Activated naive CD8-positive, alpha-beta T cell treated with anti-CD3 and anti-CD28 coated beads for 36 hours (primary cell): ENCODE results near the gene EGFLAM. TPM values are rescaled to one million over a fixed set of nuclear protein-coding genes. Genes with fewer than 3 reads are reported as not detected.

ENCODE experiments used
- DNase-seq: peaks from one replicate; pipeline ENCODE4 v3.0.0; 2021
- H3K27ac Mint-ChIP-seq: one replicate; pipeline ENCODE4 v1.8.0; 2022; ENCODE audit warnings: mild to moderate bottlenecking, moderate library complexity, mixed read lengths
- H3K27me3 Mint-ChIP-seq: one replicate; pipeline ENCODE4 v1.8.0; 2022; ENCODE audit warnings: mild to moderate bottlenecking, mixed read lengths
- H3K36me3 Mint-ChIP-seq: one replicate; pipeline ENCODE4 v1.8.0; 2021; ENCODE audit warnings: mild to moderate bottlenecking, mixed read lengths
- H3K4me1 Mint-ChIP-seq: one replicate; pipeline ENCODE4 v1.8.0; 2021; ENCODE audit warnings: mixed read lengths
- H3K4me3 Mint-ChIP-seq: one replicate; pipeline ENCODE4 v1.8.0; 2022; ENCODE audit warnings: mild to moderate bottlenecking, moderate library complexity, mixed read lengths
- H3K9me3 Mint-ChIP-seq: one replicate; pipeline ENCODE4 v1.8.0; 2022; ENCODE audit warnings: mixed read lengths
- total RNA-seq, 2 experiments: library from RNA; stranded (reverse); gene quantifications; one replicate each; pipeline ENCODE4 v1.2.3, GENCODE V29; 2021

Gene EGFLAM
- total RNA-seq, 2 experiments from 2014 or later, result not detected

DNA sequence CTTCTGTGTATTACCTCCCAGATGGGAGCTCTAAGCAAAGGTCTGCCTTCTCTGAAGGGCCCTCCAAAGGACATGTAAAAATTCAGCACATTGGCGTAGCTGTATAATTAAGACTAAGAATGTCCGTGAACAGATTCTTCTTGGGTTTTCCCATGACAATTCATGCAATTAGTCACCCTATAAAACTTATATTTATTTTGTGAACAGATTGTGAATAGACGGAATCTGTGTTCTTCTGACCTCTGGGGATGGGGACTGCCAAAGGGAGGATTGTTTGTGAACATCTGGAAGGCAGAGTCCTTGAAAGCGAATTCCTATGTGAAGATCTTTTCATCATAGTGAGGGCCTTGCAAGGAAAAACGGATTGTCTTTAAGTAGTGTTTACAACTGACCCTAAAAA is 111.3 kb downstream of the EGFLAM start:
- peaks cover 11% of the 10 kb centered on the region for H3K4me1 Mint-ChIP-seq
- no peak overlapping the region for H3K27ac Mint-ChIP-seq
- peaks cover 4% of the 10 kb centered on the region for H3K27me3 Mint-ChIP-seq
- no peak for DNase-seq
- no peaks in the 10 kb centered on the region for H3K36me3 Mint-ChIP-seq
- H3K9me3 Mint-ChIP-seq, result no peaks in the 10 kb centered on the region
- H3K4me3 Mint-ChIP-seq, result no peak overlapping the region

DNA sequence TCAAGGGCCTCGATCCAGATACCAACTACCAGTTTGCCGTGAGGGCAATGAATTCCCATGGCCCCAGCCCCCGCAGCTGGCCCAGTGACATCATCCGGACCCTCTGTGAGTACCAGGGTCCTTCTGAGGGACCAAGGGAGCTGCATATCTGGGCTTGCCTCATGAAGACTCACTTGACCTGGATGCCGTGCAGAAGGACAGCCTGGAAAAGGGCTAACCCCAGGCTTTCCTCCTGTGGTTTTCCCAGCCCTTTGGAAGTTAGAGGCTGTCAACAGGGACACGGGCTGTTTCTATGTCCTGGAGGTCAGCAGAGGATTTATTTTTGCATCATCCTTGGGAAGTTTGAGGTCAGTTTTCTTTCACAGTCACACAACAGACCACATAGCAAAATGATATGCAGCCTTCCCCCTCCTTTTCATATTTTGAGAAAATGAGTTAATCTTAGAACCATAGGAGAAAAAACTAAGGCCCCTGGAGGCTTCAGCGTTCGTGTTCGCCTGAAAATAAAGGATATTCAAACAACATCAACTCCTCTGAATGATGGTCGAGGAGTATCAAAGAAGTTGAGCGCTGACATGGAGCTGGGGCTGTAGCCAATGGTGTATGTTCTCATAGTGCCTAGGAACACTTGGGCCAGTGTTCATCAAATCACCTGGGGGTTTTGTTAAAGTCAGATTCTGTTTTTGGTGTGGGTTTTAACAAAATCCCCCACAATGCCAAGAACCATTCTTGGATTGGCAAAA is 112.2 kb downstream of the EGFLAM start:
- no peak for DNase-seq
- peaks cover 4% of the 10 kb centered on the region for H3K27me3 Mint-ChIP-seq
- no peak overlapping the region for H3K27ac Mint-ChIP-seq
- no peak overlapping the region for H3K4me3 Mint-ChIP-seq
- H3K9me3 Mint-ChIP-seq, result no peaks in the 10 kb centered on the region
- H3K4me1 Mint-ChIP-seq, result peaks cover 11% of the 10 kb centered on the region
- H3K36me3 Mint-ChIP-seq, result no peaks in the 10 kb centered on the region

DNA sequence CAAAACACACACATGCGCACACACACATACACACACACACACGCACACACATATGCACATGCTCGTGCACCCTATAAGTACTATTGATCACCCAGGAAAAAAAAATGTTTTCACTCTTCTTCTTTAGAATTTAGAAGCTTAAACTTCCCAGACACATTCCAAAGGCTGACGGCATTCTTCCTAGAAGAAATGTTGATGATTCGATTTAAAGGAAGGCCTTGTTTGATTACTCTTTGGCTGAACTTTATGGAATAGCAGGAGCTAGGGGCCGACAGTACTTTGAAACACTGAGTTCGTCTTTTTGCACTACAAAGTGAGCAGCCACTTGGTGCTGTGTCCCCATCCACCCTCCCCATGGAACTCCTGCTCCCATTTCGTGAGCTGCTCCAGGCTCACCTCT is 113.2 kb downstream of the EGFLAM start:
- Mint-ChIP-seq H3K36me3 (no peaks in the 10 kb centered on the region), H3K4me3 (no peak overlapping the region), H3K27me3 (peaks cover 4% of the 10 kb centered on the region), H3K9me3 (no peaks in the 10 kb centered on the region), H3K27ac (no peak overlapping the region), H3K4me1 (peaks cover 15% of the 10 kb centered on the region)
- no peak for DNase-seq

DNA sequence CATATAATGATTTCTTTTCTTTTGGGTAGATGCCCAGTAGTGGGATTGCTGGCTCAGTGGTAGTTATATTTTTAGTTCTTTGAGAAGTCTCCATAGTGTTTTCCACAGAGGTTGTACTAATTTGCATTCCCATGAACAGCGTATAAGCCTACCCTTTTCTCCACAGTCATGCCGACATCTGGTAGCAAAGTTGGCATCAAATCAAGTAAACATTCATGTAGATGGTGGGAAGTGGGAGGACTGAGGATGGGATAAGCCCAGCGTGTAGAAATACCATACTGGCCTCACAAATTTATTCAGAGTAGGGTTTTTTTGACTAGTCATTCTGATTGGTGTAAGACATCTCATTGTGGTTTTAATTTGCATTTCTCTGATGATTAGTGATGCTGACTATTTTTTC is 115.4 kb downstream of the EGFLAM start:
- no peaks in the 10 kb centered on the region for H3K36me3 Mint-ChIP-seq
- peaks cover 13% of the 10 kb centered on the region for H3K27me3 Mint-ChIP-seq
- peaks cover 11% of the 10 kb centered on the region for H3K4me1 Mint-ChIP-seq
- no peak overlapping the region for H3K27ac Mint-ChIP-seq
- no peak overlapping the region for H3K4me3 Mint-ChIP-seq
- DNase-seq, result no peak
- H3K9me3 Mint-ChIP-seq, result no peaks in the 10 kb centered on the region

DNA sequence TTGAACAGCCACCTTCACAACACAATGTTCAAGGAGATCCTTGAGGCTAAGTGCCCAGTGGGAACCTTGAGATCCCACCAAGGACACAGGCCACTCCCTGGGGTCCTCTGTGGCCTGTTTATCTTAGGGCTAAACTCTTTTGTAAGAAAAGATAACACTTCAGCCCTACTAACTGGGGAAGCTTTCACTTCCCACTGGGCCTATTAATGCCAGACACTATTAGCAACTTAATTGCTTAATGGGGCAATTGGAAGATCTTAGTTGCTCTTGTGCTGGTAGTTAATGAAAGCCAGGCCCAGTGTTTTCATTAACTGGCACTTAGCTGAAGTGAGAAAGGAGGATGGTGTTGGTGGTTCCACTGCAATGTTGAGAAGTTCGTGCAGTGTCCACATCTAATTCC is 117.1 kb downstream of the EGFLAM start:
- Mint-ChIP-seq H3K27ac (no peak overlapping the region), H3K27me3 (peaks cover 27% of the 10 kb centered on the region), H3K4me3 (no peak overlapping the region), H3K36me3 (no peaks in the 10 kb centered on the region), H3K4me1 (peaks cover 16% of the 10 kb centered on the region), H3K9me3 (no peaks in the 10 kb centered on the region)
- no peak for DNase-seq

DNA sequence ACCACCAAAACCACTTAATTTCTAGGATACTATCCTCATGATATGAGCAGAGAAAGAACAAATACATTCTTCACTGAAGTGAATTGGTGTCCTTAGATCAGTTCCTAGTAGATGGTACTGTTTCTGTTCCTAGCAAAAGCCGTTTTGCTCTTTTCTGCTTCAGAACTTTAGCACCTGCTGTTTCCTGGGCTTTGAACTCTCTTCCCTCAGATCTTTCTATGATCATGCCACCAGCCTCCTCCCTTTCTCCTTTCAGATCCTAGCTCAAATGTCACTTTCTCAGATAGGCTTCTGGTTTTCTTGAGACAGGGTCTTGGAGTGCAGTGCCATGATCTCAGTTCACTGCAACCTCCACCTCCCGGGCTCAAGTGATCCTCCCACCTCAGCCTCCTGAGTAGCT is 118.0 kb downstream of the EGFLAM start:
- DNase-seq, result no peak
- Mint-ChIP-seq H3K27me3 (peaks cover 28% of the 10 kb centered on the region), H3K36me3 (no peaks in the 10 kb centered on the region), H3K4me1 (peaks cover 16% of the 10 kb centered on the region), H3K9me3 (no peaks in the 10 kb centered on the region), H3K27ac (no peak overlapping the region), H3K4me3 (no peak overlapping the region)

DNA sequence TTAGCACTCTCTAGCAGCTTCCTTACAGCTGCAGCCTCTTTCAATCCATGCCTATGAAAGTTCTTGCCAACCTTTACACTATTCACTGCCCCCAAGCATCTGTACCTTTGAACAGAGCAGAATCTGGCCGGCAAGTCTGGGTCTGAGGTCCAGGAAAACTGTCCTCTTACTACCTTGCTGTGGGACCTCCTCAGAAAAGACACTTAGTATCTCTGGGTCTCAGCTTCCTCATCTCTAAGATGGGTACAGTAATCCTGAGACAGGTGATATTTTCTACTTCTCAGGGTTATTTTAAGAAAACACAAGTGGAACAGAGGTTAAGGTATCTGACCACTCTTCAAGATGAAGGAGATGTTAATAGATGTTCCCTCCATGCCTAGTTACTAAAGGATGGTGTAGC is 120.2 kb downstream of the EGFLAM start:
- Mint-ChIP-seq H3K9me3 (no peaks in the 10 kb centered on the region), H3K4me1 (peaks cover 19% of the 10 kb centered on the region), H3K27me3 (peaks cover 34% of the 10 kb centered on the region), H3K4me3 (no peak overlapping the region), H3K27ac (no peak overlapping the region), H3K36me3 (no peaks in the 10 kb centered on the region)
- no peak for DNase-seq

DNA sequence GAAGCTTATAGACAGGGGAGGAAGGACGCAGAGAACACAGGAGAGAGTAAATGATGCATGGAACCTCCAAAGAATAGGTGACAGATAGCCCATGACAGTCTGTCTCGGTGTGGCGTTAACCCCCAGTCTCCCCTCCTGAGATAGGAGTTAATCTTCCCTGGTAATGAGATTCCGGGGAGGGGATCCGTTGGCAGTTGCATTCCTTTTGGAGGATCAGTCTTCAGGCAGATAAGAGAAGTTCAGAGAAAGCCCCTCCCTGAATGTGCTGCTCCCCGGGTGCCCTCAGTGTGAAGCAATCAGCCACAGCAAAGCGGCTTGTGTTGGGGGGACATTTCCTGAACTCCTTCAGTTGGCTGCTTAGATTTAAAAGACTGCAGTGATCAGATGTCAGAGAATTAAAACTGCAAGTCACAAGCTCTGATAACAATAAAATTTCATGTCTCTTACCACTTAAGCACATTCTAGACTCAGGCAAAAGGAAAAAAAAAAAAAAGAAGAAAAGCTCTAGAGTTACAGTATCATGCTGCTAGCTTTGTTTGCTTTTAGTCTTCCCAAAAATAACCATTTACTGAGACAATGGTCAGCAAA is 121.1 kb downstream of the EGFLAM start:
- Mint-ChIP-seq H3K9me3 (no peaks in the 10 kb centered on the region), H3K4me1 (peaks cover 19% of the 10 kb centered on the region), H3K27ac (no peak overlapping the region), H3K27me3 (peaks cover 41% of the 10 kb centered on the region), H3K4me3 (no peak overlapping the region), H3K36me3 (no peaks in the 10 kb centered on the region)
- DNase-seq, result no peak

DNA sequence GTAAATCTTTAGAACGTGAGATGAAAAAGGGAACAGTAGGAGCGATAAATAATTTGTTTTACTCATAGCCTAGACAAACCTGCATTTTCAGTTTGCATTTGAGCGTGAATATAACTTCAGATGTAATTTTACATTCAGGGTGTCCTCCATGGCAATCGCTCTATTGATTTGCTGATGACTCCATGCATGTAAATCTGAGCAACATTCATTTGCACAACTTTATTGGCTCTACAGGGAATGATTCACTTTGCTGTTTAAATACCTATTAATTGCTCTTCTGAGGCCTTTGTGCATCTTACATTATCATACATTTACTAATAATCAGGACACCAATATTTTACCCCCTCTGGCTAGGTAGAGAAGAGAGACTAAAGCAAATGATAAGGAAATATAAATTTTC is 122.2 kb downstream of the EGFLAM start:
- H3K27me3 Mint-ChIP-seq, result peaks cover 41% of the 10 kb centered on the region
- no peak overlapping the region for H3K27ac Mint-ChIP-seq
- H3K36me3 Mint-ChIP-seq, result no peaks in the 10 kb centered on the region
- H3K4me1 Mint-ChIP-seq, result peaks cover 19% of the 10 kb centered on the region
- H3K4me3 Mint-ChIP-seq, result no peak overlapping the region
- DNase-seq, result no peak
- no peaks in the 10 kb centered on the region for H3K9me3 Mint-ChIP-seq

DNA sequence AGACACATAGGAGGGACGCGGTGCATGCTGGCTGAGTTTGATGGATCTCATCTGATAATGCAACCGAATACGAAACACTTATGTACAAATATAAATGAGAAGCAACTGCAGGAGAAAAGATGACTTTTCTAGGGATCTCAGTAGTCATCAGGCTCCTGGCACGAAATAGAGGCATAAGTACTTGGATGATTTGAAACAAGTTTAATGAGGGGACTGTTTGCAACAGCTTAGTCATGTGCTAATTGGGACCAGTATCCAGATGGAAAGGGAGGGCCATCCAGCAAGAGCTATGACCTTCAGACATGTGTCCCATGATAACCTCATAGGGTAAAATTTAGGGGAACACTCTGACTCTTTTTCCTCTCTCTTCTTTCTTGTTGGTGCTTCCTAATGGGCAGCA is 123.0 kb downstream of the EGFLAM start:
- H3K36me3 Mint-ChIP-seq, result no peaks in the 10 kb centered on the region
- no peak overlapping the region for H3K27ac Mint-ChIP-seq
- H3K9me3 Mint-ChIP-seq, result no peaks in the 10 kb centered on the region
- H3K4me3 Mint-ChIP-seq, result no peak overlapping the region
- peaks cover 41% of the 10 kb centered on the region for H3K27me3 Mint-ChIP-seq
- DNase-seq, result no peak
- H3K4me1 Mint-ChIP-seq, result peaks cover 17% of the 10 kb centered on the region

DNA sequence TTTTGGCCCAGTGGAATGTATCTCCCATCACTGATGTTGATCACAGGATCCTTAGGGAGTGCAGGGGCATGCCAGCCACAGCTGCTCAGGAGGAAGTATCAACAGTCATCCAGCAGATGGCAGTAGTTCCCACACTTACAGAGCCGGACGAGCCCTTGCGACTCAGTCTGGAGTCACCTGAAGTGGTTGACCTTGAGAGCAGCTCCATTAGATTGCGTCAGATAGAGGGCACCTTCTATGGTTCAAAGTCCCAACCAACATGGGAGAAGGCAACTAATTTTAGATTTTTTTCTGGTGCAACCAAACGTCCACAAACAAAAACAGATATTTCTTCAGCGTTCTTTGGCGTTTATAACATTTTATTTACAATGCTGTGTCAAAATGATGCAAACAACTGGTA is 124.5 kb downstream of the EGFLAM start:
- Mint-ChIP-seq H3K9me3 (no peaks in the 10 kb centered on the region), H3K36me3 (no peaks in the 10 kb centered on the region), H3K27ac (no peak overlapping the region), H3K4me3 (no peak overlapping the region), H3K4me1 (peaks cover 8% of the 10 kb centered on the region), H3K27me3 (peaks cover 37% of the 10 kb centered on the region)
- peak; percentile 47 for DNase-seq

DNA sequence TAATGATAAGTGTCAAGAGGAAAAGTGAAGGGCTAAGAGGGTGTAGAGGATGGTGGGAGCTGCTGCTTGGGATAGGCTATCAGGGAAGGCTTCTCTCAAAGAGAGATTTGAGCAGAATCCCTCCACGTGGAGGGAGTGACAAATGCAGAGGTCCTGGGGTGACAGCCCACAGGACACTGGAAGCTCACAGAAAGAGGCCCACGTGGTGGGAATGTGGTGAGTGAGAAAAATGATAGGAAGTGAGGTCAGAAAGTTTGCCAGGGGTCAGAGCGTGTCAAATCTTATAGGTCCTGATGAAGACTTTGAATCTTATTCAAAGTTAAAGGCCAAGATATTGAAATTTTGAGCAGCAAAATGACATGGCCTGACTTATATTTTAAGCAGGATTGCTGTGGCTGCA is 125.3 kb downstream of the EGFLAM start:
- Mint-ChIP-seq H3K27ac (no peak overlapping the region), H3K36me3 (no peaks in the 10 kb centered on the region), H3K4me3 (no peak overlapping the region), H3K9me3 (no peaks in the 10 kb centered on the region), H3K27me3 (peaks cover 33% of the 10 kb centered on the region), H3K4me1 (peaks cover 8% of the 10 kb centered on the region)
- no peak for DNase-seq

DNA sequence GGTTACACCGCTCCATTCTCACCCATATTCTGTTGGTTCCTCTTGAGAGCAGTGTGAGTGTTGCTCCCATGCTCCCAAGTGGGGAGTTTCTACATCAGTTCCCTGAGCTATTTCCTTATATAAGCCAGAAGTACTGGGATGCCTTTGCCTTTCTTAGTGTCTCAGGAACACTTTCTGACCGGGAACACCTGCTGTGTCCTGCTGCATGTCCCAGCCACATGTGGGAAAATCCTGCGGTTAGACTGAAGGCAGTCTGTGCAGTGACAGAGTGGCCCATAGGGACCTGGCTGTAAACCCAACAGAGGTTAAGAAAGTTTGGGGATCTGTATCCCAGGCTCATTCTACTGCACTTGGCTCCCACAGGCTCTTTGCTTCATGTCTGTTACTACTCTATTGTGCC is 126.0 kb downstream of the EGFLAM start:
- H3K36me3 Mint-ChIP-seq, result no peaks in the 10 kb centered on the region
- peaks cover 4% of the 10 kb centered on the region for H3K4me1 Mint-ChIP-seq
- H3K4me3 Mint-ChIP-seq, result no peak overlapping the region
- H3K27ac Mint-ChIP-seq, result no peak overlapping the region
- H3K27me3 Mint-ChIP-seq, result peaks cover 28% of the 10 kb centered on the region
- H3K9me3 Mint-ChIP-seq, result no peaks in the 10 kb centered on the region
- DNase-seq, result no peak

DNA sequence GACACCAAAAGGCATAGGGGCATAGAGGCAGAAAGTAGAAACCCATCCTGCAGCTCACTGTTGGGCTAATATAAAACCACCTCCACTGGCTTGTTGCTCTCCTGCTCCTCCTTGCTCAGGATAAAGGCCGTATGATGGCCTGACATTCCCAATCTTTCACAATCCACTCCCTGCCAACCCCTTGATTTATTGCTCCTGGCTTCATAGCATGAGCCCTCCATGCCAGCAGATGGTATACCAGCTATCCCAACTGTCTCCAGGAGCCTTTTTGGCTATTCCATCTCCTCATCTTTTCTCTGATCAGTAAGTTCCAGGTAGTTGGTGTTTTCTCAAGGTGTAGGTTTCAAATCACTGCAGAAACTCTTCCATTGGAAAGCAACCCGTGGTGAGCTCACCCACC is 128.8 kb downstream of the EGFLAM start:
- DNase-seq, result no peak
- Mint-ChIP-seq H3K4me3 (no peak overlapping the region), H3K27ac (no peak overlapping the region), H3K4me1 (peaks cover 4% of the 10 kb centered on the region), H3K27me3 (peaks cover 21% of the 10 kb centered on the region), H3K36me3 (no peaks in the 10 kb centered on the region), H3K9me3 (no peaks in the 10 kb centered on the region)

DNA sequence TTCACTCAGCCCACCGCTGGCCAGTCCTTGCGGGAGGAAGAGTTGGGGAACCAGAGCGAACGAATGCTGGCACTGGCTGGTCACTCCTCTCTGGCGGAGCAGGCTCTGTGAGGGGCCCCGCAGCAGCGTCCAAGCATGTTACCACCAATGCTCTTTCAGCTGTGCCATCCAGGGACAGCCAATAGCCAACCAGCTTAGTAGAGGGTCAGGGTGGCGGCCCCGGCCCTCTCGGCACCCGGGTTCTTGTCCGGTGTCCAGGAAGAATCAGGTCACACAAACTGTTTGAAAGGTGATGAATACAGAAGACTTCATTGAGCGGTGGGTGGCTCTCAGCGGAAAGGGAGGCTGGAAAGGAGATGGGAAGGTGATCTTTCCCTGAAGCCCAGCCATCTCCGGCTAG is 135.3 kb downstream of the EGFLAM start:
- Mint-ChIP-seq H3K4me3 (no peak overlapping the region), H3K9me3 (no peaks in the 10 kb centered on the region), H3K27me3 (peaks cover 21% of the 10 kb centered on the region), H3K4me1 (no peaks in the 10 kb centered on the region), H3K36me3 (no peaks in the 10 kb centered on the region), H3K27ac (no peak overlapping the region)
- DNase-seq, result no peak

DNA sequence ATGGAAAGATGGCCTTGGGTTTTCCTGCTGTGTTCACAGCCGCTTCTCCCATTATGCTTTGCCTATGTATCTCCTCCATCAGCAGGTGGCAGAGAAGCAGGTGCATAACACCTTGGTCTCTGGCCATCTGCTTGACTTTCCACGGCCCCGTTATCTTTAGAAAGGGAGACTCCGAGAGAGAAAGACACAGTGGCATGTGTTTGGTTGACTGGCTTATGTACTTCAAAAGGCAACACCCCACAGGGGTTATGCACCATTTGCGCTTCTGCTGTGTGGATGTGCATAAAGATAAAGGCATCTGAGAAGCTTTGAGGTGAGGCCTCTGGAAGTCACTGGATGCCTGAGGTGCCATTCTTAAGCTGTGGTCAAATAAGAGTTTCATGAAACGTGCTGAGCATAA is 138.4 kb downstream of the EGFLAM start:
- peaks cover 38% of the 10 kb centered on the region for H3K27me3 Mint-ChIP-seq
- H3K27ac Mint-ChIP-seq, result no peak overlapping the region
- no peaks in the 10 kb centered on the region for H3K4me1 Mint-ChIP-seq
- H3K4me3 Mint-ChIP-seq, result no peak overlapping the region
- no peaks in the 10 kb centered on the region for H3K36me3 Mint-ChIP-seq
- no peaks in the 10 kb centered on the region for H3K9me3 Mint-ChIP-seq
- no peak for DNase-seq
